DMS79 treated with DMSO at 0.1 percent for 48 hours (cell line): Measurements from ENCODE around the gene BCKDHA.
A peak's percentile ranks its signal among the peaks of the same experiment; 100 is the strongest.

Experiments
- DNase-seq: peaks from one replicate; lab custom pipeline; 2025; lab: John Stamatoyannopoulos, UW

The BCKDHA gene

DNA sequence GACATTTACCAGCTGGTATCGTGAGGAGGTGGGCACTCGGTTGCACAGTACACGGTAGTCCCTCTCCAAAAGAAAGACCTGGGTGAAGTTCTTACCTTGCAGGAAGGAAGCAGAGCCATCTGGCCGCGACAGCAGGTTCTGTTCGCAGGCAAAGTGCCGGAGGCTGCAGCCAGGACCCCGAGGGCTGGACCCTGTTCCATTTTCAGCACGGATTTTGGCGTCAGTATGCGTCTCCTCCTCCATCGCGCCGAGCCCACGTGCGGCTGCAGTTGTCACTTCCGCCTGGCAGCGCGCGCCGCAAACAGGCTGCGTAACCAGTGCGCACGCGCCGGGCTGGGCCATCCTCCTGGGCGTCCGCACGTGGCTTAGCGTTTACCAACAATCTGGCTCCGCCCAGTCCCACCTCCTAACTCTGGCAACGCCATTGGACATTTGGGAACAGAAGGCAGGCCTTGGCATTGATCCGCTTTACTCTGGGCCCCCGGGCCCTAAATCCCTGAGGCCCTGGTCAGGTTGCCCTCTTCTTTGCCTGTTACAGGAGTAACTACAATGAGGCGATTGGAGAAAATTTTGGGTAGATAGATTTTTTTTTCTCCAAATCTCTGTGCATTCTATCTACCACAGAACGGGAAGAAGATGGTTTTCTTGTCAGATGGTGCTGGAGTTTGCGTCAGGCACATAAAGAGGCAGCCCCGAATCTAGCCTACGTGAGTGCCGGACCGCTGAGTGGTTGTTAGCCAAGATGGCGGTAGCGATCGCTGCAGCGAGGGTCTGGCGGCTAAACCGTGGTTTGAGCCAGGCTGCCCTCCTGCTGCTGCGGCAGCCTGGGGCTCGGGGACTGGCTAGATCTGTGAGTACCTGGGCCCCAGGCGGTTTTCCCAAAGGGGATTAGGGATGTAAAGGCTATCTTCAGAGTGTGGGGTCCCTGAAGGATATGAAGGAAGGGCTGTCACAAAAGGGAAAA, at the start of gene BCKDHA, which contains the start of gene EXOSC5:
Gene BCKDHA, plus strand, starts transcription at position 733 of the 964 bp plus-strand sequence. Its CDS starts 10 bp downstream, at position 743.
Gene EXOSC5, minus strand, starts transcription at position 274 of the 964 bp plus-strand sequence. Its CDS starts 31 bp downstream, at position 243.
- DNase-seq = peak; percentile 99

DNA sequence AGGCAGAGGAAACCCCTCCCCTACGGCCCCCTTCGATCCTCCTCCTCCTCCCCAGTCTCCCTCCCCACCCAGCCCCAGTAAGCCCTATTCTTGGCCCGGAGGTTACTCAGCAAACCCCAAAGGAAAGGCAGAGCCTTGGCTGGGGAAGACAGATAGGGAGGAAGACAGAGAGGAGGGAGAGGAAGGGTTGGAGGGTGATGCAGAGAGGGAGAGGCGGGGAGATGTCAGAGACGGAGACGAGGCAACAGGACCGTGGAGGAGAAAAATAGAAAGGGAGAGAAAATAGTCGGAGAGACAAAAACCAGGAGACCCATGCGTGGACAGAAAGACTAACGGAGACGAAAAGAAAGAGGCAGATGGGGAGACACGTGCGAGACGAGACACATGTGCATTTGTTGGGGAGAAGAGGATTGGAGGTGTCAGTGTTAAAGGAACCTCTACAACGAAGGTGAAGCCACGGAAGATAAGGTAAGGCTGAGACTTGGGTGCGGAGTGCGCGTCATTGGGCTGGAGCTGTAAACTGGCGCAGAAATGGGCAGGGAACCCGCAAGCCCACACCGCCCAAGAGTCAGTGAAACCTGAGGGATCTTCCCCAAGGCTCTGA, 46.8 kb upstream of the BCKDHA start:
- DNase-seq = no peak

DNA sequence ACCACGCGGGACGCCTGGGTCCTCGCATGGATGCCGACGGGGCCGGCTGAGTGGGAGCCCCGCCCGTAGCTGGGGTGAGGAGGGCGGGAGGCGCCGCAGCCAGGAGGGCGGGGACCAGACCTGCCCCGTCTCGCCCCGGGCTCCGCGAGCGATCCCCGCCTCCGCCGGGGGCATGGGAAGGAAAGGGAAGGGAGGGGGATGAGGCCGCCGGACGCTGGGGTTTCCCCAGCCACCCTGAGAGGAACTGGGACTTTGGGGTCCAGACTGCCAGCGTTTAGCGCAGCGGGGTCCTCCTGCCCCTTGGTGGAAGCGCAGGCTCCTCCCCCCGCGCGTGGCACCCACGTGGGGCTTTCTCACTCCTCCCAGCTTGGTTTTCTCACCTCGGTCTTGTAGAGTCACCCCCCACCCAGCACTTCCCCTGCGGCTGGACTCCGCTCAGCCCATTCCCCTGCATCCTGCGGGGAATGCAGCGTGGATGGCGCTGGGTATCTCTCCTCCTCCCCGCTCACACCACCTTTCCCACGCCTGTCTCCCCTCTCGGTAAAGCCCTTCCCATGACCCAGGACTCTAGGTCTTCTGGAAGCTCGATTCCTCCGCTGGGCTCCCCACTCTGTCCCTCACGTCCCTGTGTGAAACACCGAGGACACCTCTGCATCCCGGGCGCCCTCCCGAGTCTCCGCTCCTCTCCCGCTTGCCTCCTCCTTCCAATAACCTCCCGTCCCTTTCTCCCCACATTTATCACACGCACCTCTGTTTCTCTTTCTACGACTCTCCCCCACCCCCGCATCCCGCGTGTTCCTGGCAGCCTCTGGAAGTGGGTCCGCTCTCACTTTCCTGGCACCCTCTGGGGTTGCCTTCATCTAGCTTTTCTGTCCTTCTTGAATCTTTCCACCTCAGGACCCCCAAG, 46.0 kb upstream of the BCKDHA start:
- peak; percentile 16 for DNase-seq

DNA sequence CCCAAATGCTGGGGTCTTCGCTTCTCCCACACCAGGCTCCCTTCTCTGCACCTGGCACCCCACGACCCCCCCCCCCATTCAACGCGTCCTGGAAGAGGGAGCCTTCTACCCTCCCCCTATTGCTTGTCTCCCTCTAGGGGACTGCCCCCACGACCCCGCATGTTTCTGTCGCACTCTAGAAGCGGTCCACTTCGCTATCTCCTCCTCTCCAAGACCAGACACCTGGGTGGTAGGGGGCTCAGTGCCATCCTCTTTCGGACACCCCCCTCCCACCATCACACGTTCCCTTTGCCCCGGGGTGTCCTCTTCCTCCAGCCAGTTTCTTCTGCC, 45.4 kb upstream of the BCKDHA start:
- DNase-seq = no peak

DNA sequence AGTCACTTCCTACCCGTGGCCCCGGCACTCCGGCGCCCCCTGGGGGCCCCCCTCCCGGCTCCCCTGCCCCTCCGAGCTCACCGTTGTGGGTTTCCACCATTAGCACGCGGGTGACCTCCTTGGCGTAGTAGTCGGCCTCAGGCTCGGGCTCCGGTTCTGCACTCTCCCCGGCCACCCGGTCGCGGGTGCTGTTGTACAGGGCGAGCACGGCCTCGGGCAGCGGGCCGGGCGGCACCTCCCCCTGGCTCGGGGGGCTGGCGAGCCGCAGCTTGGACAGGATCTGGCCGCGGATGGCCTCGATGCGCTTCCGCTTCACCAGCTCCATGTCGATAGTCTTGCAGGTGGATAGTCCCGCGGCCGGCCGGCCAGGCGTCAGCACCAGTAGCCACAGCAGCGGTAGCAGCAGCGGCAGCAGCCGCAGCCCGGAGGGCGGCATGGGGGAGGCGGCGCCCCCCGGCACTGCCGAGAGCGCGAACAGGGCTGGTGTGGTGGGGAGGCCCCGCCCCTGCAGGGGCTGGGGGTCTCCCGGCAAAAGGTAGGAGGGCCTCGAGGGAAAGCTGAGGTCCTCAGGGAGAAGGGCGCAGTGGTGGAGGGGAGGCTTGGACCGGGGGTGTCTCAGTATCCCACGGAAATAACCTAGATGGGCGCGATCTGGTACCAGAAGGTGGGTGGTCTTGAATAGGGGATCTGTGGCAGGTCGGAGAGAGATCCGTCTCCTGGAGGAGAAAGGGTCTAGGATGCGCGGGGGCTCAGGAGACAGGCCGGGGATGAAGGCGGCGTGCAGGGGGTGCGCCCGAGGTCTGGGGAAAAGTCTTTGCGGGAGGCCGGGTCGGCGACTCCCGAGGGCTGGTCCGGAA, 44.8 kb upstream of the BCKDHA start:
- peak; percentile 39 for DNase-seq

DNA sequence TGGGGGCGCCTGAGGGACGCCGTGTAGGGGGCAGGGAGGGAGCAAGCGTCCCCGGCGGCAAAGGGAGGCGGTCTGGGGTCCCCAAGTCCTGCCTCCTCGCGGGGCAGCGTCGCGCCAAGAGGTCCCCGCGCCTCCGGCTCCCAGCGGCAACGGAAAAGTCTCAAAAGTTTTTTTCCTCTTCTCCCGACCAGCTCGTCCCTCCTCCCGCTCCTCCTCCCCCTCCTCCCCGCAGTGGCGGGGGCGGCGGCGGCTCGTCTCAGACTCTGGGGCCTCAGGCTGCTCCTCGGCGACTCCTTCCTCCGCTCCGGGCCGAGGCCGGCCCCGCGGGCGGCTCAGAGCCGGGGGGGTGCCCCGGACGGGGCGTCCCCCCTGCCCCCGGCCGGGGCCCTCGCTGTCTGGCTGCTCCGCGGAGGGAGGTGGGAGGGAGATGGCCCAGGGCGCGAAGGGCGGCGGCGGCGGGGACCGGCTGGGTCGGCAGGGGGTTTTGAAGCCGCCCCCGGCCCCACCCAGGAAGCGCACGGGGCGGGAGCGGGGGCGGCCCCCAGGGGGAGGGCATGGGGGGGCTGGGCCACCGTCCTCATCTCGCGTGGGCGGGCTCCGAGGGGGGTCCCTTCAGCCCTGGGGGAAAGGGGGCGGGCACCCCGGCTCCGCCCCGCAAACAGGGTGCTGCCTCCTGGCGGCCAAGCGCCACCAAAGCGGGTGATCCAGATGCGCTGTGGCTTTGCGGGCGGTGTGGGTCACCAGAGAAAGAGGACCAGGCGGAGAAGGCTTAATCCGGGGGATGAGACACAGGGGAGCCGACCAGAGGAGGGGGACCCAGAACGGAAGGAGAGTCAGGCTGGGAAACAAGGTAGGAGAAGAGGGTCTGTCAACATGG, 43.9 kb upstream of the BCKDHA start, which contains the start of gene TGFB1:
Gene TGFB1, minus strand, starts transcription at position 457 of the 877 bp plus-strand sequence. CDS start 878 bp downstream, outside the sequence.
- DNase-seq = peak; percentile 7

DNA sequence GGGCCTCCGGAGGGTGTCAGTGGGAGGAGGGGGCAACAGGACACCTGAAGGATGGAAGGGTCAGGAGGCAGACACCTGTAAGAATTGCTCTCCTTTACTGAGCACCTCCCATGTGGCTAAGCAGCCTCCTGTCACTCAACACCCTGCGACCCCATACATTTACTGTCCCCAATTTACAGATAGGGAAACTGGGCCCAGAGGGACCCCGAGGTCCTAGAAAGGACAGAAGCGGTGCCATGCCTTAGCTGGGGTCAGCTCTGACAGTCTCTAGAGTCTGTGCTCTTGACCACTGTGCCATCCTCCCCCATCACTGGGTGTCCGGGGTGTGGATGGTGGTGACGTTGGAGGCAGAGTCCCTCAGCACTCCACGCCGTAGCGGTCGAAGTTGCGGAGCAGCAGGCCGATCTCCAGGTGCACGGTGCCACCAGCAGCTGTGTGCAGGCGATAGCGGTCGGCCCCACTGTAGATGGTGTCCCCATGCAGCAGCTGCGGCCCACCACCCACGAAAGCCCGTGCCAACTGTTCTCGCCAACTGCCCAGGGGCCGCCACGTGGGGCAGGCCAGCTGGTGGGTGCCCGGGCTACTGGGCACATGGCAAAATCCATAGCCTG, 43.2 kb upstream of the BCKDHA start:
- no peak for DNase-seq

DNA sequence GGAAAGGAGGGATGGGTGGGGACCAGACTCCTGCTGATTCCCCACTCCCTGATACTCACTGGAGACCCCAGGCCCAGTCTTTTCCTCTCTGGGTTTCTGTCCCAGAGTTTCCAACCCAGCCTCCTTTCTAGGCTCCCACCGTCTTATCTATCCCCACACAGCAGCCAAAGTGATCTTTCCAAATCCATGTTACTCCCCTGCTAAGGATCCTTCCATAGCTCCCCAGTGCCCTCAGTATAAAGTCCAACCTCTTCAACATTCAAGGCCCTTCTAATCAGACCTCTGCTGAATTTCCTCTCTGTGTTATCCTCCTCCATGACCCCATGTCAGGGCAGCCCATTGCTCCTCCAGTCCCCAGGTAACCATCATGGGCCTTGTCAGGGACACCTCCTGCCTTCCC, 42.6 kb upstream of the BCKDHA start:
- no peak for DNase-seq

DNA sequence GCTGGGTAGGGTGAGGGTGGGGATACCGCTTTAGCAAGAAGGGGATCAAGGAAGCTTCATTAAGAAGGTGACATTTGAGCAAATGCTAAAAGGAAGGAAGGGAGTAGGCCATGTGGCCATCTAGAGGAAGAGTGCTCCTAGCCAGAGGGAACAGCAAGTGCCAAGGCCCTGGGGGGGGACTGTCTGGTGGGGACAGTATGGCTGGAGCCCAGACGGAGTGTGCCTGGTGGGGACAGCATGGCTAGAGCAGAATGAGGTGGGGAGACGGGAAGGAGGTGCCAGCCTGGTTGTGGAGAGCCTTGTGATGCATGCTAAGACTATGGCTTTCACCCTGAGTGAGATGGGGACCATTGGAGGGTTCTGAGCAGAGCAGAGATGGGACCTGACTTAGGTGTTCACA, 41.8 kb upstream of the BCKDHA start:
- no peak for DNase-seq

DNA sequence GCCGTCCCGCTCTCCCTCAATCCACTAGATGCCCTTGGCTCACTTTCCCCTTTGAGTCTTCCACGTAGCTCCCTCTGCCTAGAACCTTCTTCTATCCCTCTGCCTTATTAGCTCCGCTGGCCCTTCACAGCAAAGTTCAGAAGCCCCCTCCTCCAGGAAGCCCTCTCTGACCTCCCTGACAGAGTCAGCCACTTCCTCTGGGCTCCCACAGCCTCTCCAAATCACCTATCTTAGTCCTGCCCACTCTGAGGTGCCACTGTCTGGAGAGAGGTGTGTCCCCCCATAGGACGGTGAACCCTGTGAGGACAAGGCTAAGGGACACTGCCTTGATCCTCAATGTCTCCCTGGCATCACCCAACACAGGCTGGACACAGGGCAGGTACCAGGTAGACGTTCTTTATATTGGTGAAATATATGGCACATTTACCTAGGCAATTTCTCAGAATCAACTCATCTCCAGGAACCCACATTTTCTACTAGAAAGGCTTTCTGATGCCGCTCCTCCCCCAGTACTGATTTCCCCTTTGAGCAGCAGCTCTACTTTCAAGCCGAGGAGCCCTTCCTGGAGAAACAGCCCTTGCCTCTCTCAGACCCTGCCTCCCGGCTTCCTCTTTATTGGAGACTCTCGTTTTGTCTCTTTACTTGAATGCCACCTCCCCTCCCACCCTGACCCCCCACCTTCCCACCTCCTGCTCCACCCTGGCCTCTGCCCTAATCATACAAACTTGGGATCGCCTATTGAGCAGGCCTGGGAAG, 40.5 kb upstream of the BCKDHA start:
- DNase-seq = no peak

DNA sequence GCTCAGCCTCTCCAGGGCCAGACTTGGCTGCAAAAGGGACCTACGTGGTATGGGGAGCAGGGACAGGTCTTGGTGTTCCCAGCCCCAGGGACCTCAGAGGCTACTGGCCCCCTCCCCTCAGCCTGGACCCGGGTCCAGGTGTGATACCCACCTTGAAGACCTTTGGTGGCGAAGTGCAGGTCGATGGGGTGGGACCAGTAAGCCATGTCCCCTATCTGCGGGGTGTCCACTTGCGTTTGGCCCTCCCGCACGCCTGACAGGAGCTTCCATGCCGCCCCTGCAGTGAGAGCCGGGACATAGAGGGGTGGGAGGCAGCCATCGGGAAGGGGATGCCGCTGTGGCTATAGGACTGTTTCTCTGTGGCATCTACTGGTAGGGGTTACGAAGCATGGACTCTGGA, 39.9 kb upstream of the BCKDHA start:
- no peak for DNase-seq

DNA sequence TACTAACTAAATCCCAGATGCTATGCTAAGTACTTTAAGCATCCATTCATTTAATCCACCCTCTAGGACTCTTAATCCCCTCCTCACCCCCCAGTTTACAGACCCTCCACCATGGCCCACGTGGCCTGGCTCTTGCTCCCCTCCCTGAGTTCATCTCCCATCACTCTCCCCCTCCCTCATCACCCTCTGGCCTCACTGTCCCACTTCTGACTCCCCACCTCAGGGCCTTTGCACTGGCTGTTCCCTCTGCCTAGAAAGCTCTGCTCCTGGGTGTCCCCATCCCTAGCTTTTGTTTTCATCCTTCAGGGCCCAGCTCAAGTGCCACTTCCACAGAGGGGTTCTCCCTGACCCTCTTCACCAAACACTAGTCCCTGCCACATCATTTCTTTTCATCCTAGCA, 37.9 kb upstream of the BCKDHA start:
- DNase-seq = no peak

DNA sequence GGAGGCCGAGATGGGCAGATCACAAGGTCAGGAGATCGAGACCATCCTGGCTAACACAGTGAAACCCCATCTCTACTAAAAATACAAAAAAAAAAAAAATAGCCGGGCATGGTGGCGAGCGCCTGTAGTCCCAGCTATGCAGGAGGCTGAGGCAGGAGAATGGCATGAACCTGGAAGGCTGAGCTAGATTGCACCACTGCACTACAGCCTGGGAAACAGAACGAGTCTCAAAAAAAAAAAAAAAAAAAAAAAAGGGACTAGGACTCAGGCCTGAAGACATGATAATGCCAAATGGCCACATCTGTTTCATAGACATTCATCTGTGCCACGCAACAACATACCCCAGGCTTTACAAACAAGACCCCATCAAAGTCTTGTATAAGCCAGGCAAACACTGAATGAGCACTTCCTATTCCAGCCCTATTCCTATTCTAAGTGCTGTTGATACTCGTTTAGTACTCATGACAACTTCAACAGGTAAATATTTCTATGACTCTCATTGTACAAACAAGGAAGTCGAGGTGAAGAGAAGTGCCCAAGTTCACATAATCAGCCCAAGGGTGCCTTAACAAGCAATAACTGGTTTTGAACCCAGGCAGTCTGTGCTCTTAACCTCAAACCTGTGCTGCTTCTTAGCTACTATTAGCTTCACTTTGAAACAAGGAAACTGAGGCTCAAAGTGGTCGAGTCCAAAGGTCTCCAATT, 35.3 kb upstream of the BCKDHA start:
- no peak for DNase-seq

DNA sequence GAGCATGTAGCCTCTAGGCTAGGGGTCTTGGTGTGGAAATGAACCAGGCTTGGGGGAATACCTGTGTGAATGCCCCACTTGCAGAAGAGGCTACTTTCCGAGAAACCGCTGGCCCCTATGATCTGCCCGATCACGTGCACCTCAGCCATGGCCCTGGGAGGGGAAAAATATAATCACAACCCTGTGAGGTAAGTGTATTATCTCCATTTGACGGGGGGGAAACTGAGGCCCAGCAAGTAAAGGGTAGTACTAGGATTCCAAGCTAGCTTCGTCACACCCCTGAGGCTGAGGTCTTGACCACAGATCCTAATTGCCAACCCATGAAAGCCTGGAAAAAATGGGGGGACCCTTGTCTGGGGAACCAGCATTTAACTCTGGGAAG, 34.3 kb upstream of the BCKDHA start:
- DNase-seq = no peak

DNA sequence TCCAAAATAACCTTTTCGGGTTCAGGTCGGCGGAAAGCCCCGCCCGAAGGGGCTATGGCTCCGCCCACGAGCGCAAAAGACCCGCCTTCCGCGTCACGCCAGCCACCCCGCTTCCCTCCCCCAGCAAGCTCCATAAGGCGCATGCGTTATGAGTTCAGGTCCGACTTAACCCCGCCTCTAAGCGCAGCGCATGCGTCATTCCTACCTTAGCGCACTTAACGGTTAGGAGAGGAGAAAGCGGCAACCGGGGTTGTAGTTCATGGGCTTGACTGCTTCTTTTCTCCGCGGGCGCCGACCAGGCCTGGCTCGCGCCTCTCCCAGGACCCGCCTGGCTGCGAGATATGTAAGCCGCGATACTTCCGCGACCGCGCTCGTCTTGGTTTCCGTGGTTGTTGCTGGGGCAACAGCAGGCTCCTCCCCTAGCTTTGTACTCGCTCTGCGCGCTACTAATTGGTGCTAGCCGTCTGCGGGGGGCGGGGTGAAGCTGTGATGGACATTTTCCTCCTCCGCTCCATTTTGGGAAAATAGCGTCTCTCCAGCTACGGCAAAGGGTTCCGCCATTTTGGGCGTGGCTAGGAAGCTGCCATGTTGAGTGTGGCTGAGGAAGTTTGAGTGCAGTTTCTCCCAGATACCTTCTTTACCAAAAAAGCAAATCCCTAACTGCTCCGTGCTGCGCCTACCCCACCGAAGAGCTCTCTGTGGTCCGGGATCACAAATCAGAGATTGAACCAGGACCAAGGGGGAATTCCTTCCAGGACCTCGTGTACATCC, 33.7 kb upstream of the BCKDHA start, which contains the start of gene B9D2:
Gene B9D2, minus strand, starts transcription at position 397 of the 771 bp plus-strand sequence. CDS start 630 bp downstream, outside the sequence.
- DNase-seq = peak; percentile 98

DNA sequence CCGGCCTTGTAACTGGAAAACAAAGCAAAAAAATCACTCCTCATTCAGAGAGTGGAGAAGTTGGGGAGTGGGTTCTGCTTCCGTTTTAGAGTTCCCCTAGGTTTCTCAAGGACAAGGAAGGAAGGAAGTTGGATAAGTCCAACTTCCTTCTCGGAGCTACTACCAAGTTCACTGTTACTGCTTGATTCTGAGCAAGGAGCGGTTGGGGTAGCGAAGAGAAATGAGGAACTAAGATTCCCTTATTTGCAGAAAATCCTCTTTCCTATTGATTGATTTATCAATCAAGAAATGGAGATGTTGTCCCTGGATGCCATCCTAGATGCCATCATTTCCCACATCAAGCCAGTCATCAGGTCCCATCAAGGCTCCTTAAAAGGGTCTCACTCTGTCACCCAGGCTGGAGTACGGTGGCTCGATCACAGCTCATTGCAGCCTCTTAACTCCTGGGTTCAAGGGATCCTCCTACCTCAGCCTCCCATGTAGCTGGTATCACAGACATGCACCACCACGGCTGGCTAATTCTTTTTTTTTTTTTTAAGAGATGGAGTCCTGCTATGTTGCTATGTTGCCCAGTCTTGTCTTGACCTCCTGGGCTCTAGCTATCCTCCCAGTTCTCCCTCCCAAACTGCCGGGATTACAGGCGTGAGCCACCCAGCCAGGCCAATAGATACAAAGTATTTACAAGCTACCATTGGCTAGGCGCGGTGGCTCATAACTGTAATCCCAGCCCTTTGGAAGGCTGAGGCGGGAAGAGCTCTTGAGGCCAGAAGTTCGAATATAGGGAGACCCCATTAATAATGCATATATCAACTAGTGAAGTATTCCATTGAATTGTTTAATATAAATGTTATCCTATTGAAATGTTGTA, 32.9 kb upstream of the BCKDHA start:
- DNase-seq = no peak
